HG03442 (cell line): ENCODE results near the gene PDGFRB.

Experiments
- ATAC-seq: cut with Tn5 transposase; IDR thresholded peaks from one replicate; pipeline ENCODE4 v1.9.1; 2021; ENCODE audit warnings: mild to moderate bottlenecking, moderate library complexity; ENCODE audit not compliant: unreplicated experiment

The PDGFRB gene

GRCh38 chr5:150133581-150134197 lies 22.0 kb downstream of the PDGFRB start:
- no peak for ATAC-seq

- ATAC-seq, result no peak
These were observed 22.9 kb downstream of the PDGFRB start for GRCh38 chr5:150132740-150133139.

- no peak for ATAC-seq
These were observed 23.5 kb downstream of the PDGFRB start for GRCh38 chr5:150131978-150132694.

- ATAC-seq, result no peak
These were observed 24.2 kb downstream of the PDGFRB start for GRCh38 chr5:150131461-150131860.

- no peak for ATAC-seq
These were observed 25.1 kb downstream of the PDGFRB start for GRCh38 chr5:150130493-150130922.

GRCh38 chr5:150129813-150130492 lies 25.7 kb downstream of the PDGFRB start:
- peak; percentile 54 for ATAC-seq

GRCh38 chr5:150129454-150129812 lies 26.2 kb downstream of the PDGFRB start:
- ATAC-seq, result no peak

GRCh38 chr5:150126921-150127265 lies 28.8 kb downstream of the PDGFRB start:
- no peak for ATAC-seq

GRCh38 chr5:150126199-150126920 lies 29.3 kb downstream of the PDGFRB start:
- no peak for ATAC-seq

- no peak for ATAC-seq
These were observed 30.3 kb downstream of the PDGFRB start for GRCh38 chr5:150125334-150125733.

GRCh38 chr5:150124596-150124995 lies 31.0 kb downstream of the PDGFRB start:
- ATAC-seq, result no peak

GRCh38 chr5:150124111-150124557 lies 31.5 kb downstream of the PDGFRB start:
- no peak for ATAC-seq

GRCh38 chr5:150123542-150123941 lies 32.1 kb downstream of the PDGFRB start:
- no peak for ATAC-seq

GRCh38 chr5:150122536-150123481 lies 32.8 kb downstream of the PDGFRB start:
- ATAC-seq, result no peak

GRCh38 chr5:150122158-150122510 lies 33.5 kb downstream of the PDGFRB start:
- peak; percentile 77 for ATAC-seq

GRCh38 chr5:150121448-150122157 lies 34.0 kb downstream of the PDGFRB start:
- ATAC-seq, result no peak

GRCh38 chr5:150120617-150121447 lies 34.8 kb downstream of the PDGFRB start:
- no peak for ATAC-seq

GRCh38 chr5:150120062-150120441 lies 35.6 kb downstream of the PDGFRB start:
- no peak for ATAC-seq
